ENCODE data around the gene FBF1.
"Not testable (repeated sequence)": the region's sequence is repeated elsewhere in the genome, so short reads cannot be mapped to it uniquely, and the experiment has no call there.

Gene FBF1

DNA sequence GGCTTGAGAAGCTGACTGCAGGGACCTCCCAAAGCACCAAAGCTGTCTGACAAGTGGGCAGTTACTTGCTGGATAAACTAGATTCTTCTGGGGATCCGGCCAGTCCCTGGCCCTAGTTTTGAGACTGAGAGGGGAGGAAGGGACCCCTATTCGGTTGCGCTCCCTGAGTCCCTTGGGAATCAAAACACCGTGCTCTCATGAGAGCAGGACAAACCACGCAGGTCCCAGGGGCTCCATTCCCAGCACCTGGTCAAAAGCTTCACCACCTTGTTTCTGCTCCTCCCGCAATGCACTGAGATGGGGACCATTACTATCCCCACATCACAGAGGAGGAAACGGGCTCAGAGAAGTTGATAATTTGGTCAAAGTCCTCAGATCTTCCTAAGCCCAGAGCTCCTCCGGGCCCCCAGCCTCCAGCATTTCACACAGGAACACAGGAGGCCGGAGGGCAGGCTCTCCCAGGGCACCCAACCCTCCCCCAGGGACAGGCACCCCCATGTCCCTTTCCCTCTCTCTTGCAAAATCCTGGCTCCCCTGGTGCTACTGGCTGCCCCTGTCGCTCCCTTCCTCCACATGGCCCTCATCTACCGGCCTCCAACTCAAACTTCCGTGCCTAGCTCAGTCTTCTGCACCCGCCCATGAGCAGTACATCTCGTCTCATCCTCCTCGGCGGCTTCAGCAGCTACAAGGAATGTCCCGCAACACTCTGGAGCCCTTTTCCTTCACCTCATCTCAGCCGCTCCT lies 47.4 kb downstream of the FBF1 start:
- no peak for DNase-seq

DNA sequence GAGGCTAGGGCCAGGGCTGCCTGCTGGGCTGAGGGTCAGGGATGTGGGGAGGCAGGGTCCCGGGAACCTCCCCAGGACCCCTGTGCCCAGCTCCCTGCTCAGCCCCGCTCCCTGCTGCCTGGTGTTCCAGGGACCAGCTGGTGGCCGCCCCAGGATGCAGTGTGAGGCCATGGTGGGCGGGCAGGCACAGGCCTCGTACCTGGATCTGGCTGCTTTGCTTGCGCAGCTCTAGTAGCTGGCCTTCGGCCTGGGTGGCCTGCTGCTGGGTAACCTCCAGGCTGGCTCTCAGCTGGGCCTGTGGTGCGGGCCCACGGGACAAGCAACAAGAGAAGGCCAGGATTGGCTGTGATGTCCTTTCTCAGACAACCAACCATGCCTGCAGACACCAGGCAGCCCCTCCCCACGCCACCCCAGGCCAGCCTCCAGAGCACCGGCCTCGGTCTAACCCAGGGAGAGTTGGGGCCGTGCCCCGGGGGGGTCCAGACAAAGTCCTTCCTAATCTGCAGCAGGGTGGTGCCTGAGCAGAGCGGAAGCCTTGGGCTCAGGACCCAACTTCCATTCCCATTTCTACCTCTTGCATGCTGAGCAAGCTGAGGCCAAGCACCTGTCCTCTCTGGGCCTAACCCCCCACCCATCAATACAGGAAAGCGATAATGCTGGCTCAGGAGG lies 48.2 kb downstream of the FBF1 start:
- DNase-seq, result no peak

- DNase-seq, result no peak
These were observed 49.0 kb downstream of the FBF1 start for GRCh38 chr17:75891605-75892555.

DNA sequence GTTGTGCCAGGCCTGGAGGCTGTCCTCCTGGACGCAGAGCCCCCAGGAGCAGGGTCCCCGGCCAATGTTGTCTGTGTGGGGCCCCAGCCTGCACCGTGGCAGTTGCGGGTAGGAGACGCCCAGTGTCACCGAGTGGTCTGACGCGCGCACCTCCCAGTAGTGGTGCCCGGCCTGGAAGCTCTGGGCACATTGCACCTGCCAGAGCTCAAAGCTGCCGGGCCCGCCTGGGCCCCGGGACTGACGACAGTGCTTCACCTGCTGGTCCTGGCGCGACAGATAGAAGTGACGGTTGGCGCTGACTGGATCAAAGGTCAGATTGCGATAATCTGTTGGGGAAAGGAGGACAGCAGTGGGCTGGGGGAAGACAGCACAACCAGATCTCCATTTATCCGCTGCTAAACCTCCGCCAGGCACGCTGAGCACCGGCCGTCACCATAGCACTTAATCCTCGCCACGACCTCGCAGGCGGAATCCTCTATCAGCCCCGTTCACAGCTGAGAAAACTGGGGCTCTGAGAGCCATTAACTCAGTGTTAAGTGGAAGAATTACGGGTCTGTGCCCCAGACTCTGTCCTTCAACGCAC lies 49.7 kb downstream of the FBF1 start:
- no peak for DNase-seq

GRCh38 chr17:75889454-75889853 lies 51.4 kb downstream of the FBF1 start:
- no peak for DNase-seq

DNA sequence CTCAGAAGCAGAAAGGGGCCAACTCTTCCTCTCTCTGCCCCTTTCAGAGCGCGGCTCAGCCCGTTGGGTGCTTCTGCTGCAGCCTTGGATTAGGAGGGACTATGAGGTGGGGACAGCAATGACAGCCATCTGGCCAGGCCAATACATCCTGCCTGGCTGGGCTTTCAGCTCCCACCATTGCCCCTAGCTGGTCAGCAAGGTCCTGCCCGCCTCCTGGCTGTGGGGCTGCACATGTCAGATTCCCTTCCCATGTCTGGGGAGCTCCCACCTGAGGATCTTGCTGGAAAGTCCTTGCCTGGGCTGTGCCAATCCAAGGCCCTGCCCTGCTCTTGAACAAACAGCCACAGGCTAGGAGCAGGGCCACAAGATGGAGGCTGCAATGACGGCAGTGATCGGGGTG lies 52.4 kb downstream of the FBF1 start:
- no peak for DNase-seq

DNA sequence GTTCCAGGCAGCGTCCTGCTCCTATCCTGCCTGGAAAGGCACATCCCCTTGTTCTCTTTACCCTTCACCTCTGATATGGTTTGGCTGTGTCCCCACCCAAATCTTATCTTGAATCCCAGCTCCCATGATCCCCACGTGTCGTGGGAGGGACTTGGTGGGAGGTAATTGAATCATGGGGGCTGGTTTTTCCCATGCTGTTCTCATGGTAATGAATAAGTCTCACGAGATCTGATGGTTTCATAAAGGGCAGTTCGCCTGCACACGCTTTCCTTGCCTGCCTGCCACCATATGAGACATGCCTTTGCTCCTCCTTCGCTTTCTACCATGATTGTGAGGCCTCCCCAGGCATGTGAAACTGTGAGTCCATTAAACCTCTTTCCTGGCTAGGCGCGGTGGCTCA lies 55.0 kb downstream of the FBF1 start:
- DNase-seq, result not testable (repeated sequence)

- no peak for DNase-seq
These were observed 55.4 kb downstream of the FBF1 start for GRCh38 chr17:75885431-75885830.

- no peak for DNase-seq
These were observed 59.0 kb downstream of the FBF1 start for GRCh38 chr17:75881678-75882454.

GRCh38 chr17:75880266-75880665 lies 60.6 kb downstream of the FBF1 start:
- no peak for DNase-seq

DNA sequence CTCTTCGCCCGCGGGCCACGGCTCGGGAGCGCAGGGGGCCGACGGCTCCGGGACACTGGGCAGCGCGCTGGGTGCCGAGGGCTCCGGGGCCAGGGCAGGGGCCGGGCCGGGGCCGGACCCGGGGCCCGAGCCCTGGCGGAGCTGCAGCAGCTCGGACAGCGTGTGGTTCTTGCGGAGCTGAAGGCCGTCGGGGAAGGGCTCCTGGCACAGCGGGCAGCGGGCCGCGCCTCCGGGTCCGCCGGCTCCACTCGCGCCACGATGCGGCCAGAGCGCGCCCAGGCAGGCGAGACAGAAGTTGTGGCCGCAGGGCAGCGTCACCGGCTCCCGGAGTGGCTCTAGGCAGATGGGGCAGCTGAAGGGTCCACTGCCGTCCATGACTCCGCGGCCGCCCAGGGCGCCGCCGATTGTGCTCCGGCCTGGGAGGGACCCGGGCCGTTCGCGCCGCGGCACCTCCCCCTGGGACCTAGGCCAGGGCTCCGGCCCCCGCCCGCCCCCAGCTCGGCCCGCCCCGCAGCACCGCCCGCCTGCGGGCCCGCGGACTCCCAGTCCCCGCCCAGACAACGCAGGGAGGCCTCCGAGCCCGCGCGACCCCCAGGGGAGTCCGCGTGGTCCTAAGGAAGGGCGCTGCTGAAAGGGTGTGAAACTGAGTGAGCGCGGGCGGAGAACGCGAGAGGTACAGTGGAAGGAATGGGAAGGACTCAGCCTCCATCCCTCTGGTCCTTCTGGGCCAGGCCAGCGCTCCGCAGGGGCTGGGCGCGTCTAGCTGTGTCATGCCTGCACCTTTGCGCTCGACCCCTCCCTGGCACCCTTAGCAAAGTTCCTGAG lies 62.5 kb downstream of the FBF1 start, which contains the start of gene TRIM47:
TSS of gene TRIM47 (minus strand) at position 408 of the 825 bp plus-strand sequence. CDS start at position 375, 33 bp downstream.
- DNase-seq, result no peak

DNA sequence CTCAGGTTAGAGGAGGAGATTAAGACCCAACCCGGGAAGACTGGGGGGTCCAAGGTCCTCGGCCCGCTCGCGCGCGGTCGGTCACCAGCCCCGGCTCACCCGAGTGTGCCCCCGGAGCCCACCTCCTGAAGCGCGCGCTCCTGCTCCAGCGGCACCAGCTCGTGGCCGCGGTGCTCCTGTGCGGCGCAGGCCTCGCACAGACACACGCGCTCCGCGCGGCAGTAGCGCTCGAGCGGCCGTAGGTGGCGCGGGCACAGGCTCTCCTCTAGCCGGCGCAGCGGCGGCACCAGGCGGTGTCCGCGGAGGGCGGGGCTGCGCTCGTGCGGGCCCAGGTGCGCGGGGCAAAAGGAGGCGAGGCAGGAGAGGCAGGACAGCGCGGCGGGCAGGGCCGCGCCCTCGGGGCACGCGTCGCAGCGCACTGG lies 63.1 kb downstream of the FBF1 start:
- DNase-seq, result no peak

GRCh38 chr17:75876938-75877751 lies 63.7 kb downstream of the FBF1 start:
- DNase-seq, result no peak

DNA sequence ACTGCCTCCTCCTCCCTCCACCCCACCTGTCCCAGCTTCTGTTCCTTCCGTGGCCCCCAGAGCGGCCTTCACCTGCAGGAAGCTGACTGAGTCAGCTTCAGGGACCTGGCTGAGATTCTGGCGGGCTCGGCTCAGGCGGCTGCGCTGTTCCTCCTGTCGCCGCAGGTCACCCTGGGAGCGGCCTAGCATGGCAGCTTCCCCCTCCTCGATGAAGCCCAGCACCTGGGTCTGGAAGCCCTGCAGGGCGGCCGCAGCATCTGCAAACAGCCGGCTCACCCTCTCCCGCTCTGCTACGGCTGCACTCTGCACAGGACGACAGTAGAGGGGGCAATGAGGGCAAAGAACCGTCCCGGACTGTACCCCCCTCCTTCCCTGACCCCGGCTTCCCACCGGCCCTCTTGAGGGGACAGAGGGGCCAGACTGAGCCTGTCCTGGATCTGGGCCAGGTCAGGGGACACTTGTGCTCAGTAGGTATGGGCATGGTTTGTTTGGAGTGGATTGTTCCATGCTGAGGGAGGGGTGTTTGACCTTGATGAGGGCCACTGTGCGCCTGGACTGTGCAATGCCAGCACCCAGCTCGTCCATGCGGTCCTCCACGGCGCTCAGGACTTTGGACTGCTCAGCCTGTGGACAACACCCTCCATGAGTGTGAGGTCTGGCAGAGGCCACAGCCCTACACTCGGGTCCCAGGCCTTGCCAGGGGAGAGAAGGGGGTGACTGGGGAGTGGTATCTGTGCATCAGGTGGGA lies 64.5 kb downstream of the FBF1 start:
- DNase-seq, result no peak

DNA sequence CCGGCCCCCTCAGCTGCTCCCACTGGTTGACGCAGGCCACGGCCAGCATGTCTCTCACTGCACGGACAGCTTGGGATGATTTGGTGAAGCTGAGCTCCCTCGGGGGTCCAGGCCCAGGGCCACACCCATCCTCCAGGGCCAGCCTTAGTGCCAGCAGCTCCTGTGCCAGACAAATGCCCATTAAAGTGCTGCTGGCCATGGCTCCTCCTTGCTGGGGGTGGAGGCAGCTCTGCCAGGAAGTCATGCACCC lies 65.0 kb downstream of the FBF1 start:
- peak; percentile 63 for DNase-seq

DNA sequence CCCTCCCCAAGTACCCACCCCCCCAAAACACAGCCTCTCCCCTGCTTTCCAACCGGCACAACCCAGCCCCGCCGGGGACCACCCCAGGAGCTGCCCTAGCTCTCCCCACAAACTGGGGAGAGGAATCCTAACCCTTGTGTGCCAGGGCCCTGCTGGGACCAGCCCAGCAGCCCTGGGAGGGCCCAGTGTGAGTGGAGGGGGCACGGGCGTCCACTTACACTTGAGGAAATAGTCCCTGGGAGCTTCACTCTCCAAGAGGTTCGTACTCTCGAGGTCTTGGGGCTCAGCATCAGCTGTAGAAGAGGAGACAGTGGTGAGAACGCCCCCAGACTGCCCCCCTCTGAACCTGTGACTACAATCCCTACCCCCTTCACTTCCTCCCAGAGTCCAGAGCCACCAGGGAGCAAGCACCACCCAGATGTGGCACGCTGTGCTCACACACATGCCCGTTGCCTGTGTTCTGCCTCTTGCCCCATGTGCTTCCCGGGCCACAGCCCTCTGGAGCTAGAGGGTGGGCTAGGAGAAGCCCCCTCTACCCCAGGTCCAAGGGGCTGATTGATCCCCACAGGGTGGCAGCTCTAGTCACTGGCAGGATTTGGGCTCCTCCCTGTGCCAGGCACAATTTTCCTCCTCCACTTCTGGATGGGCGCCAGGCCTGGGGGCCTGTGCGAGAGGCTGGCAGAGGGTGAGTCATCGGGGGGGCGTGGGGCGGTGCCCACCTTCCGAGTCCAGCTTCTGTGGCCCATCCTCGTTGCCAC lies 65.5 kb downstream of the FBF1 start:
- DNase-seq, result no peak

- DNase-seq, result no peak
These were observed 66.3 kb downstream of the FBF1 start for GRCh38 chr17:75874323-75875181.
